ENCODE data around the gene MYBBP1A.
"Not testable (repeated sequence)": the region's sequence is repeated elsewhere in the genome, so short reads cannot be mapped to it uniquely, and the experiment has no call there.

MYBBP1A gene
- total RNA-seq = 67.9 to 335 (median 104) reads per million in 9 experiments

DNA sequence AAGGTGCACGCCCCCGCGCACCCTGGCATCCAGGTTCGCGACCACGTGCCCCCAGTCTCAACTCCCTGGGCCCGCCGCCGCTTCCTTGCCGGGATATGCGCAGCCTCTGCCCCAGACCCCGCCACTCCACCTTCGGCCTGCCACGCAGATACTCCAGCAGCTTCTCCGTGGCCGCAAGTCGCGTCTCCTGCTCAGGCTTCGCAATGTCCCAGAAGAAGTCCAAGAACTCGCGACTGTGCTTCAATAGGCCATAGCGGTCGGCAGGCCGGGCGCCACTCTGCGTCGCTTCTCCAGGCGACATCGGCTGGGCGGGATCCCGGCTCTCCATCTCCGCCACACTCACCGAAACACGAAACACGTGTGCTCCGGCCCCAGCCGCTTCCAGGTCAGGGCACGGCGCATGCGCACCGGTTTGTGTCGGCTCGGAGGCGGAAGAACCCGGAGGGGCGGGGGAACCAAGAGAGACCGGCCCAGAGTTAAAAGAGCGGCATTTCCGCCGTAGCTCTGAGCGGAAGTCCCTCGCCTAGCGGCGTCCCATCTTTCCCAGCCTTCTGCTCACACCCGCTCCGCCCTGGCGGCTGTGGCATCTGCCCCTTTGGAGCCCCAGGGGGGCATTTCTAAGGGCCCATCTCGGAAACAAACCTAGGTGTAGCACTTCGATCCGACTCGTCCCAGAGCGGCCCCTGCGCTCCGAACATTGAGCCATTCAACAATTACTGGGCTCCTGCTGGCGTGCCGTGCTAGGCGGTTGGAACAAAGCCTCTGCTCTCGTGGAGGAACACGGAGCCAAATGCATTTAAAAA is at the start of gene MYBBP1A:
TSS of gene MYBBP1A (minus strand) at position 388 of the 803 bp plus-strand sequence. CDS start at position 328, 60 bp downstream.
- Mint-ChIP-seq H3K27me3 (no peaks in the 10 kb centered on the region), H3K4me3 (peak within 1 kb of the TSS; percentile 90 to 96), H3K36me3 (ENCODE audit: insufficient read depth) (peaks cover 34% of the 10 kb centered on the region), H3K4me1 (ENCODE audit: low read depth in 2 of 2) (peaks cover 24 to 28% of the 10 kb centered on the region in 2 donors), H3K27ac (peak within 1 kb of the TSS; percentile 92 to 95), H3K9me3 (no peaks in the 10 kb centered on the region)
- peak; percentile 94 for ATAC-seq (replicated peaks)
- peak; percentile 90 to 95 (median 94) for DNase-seq

DNA sequence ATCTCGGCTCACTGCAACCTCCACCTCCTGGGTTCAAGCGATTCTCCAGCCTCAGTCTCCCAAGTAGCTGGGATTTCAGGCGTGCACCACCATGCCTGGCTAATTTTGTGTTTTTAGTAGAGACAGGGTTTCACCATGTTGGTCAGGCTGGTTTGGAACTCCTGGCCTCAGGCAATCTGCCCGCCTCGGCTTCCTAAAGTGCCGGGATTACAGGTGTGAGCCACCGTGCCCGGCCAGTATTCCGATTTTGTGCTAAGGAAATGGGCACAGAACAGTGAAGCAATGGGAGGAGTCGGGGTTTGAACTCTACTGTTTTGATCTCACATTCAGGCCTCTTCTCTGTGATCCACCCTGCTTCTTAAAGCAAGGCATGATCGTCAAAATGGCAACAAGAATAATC is 49.6 kb upstream of the MYBBP1A start:
- not testable (repeated sequence) for H3K36me3 Mint-ChIP-seq (ENCODE audit: insufficient read depth); H3K4me3 Mint-ChIP-seq; ATAC-seq (replicated peaks); H3K9me3 Mint-ChIP-seq; H3K27ac Mint-ChIP-seq; H3K4me1 Mint-ChIP-seq (ENCODE audit: low read depth in 2 of 2); DNase-seq
- peaks cover 22 to 56% of the 10 kb centered on the region in 2 donors for H3K27me3 Mint-ChIP-seq

GRCh38 chr17:4604111-4604644 is 49.0 kb upstream of the MYBBP1A start:
- H3K36me3 Mint-ChIP-seq (ENCODE audit: insufficient read depth) = no peaks in the 10 kb centered on the region
- H3K4me1 Mint-ChIP-seq (ENCODE audit: low read depth in 2 of 2) = peaks cover 0 to 4% of the 10 kb centered on the region in 2 donors
- H3K27ac Mint-ChIP-seq = no peak overlapping the region
- H3K4me3 Mint-ChIP-seq = no peak overlapping the region
- DNase-seq (no peak), ATAC-seq (replicated peaks) (no peak)
- H3K27me3 Mint-ChIP-seq = peaks cover 22 to 56% of the 10 kb centered on the region in 2 donors
- H3K9me3 Mint-ChIP-seq = no peaks in the 10 kb centered on the region

GRCh38 chr17:4602041-4602440 is 46.9 kb upstream of the MYBBP1A start:
- Mint-ChIP-seq H3K27ac (no peak overlapping the region), H3K9me3 (no peaks in the 10 kb centered on the region), H3K4me3 (no peak overlapping the region), H3K27me3 (peaks cover 21 to 53% of the 10 kb centered on the region in 2 donors), H3K36me3 (ENCODE audit: insufficient read depth) (no peaks in the 10 kb centered on the region), H3K4me1 (ENCODE audit: low read depth in 2 of 2) (peaks cover 0 to 4% of the 10 kb centered on the region in 2 donors)
- ATAC-seq (replicated peaks) = no peak
- no peak for DNase-seq

DNA sequence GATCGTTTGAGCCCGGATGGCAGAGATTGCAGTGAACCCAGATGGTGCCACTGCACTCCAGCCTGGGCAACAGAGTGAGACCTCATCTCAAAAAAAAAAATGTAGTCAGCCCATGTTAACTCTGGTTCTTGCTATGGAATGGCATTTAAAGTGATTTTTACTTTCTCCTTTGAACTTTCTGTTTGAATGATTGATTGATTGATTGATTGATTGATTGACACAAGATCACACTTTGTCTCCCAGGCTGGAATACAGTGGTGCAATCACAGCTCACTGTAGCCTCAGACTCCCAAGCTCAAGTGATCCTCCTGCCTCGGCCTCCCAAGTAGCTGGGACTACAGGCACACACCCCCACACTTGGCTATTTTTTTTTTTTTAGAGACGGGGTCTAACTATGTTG is 46.1 kb upstream of the MYBBP1A start:
- no peak for ATAC-seq (replicated peaks)
- H3K36me3 Mint-ChIP-seq (ENCODE audit: insufficient read depth) = no peaks in the 10 kb centered on the region

GRCh38 chr17:4600563-4600962 is 45.4 kb upstream of the MYBBP1A start:
- no peak for DNase-seq
- Mint-ChIP-seq H3K27ac (no peak overlapping the region), H3K4me3 (no peak overlapping the region), H3K27me3 (peaks cover 23 to 55% of the 10 kb centered on the region in 2 donors), H3K9me3 (no peaks in the 10 kb centered on the region), H3K4me1 (ENCODE audit: low read depth in 2 of 2) (peaks cover 0 to 4% of the 10 kb centered on the region in 2 donors), H3K36me3 (ENCODE audit: insufficient read depth) (no peaks in the 10 kb centered on the region)
- ATAC-seq (replicated peaks) = no peak

More for the DNA sequence above, 46.1 kb upstream of the MYBBP1A start:
- Mint-ChIP-seq H3K4me1 (ENCODE audit: low read depth in 2 of 2) (peaks cover 0 to 4% of the 10 kb centered on the region in 2 donors), H3K4me3 (no peak overlapping the region), H3K9me3 (no peaks in the 10 kb centered on the region), H3K27ac (no peak overlapping the region), H3K27me3 (peaks cover 23 to 55% of the 10 kb centered on the region in 2 donors)
- no peak for DNase-seq

GRCh38 chr17:4599505-4600281 is 44.5 kb upstream of the MYBBP1A start:
- H3K9me3 Mint-ChIP-seq = no peaks in the 10 kb centered on the region
- H3K4me1 Mint-ChIP-seq (ENCODE audit: low read depth in 2 of 2) = peaks cover 5 to 8% of the 10 kb centered on the region in 2 donors
- no peak overlapping the region for H3K4me3 Mint-ChIP-seq
- DNase-seq (no peak), ATAC-seq (replicated peaks) (no peak)
- peaks cover 23 to 62% of the 10 kb centered on the region in 2 donors for H3K27me3 Mint-ChIP-seq
- no peaks in the 10 kb centered on the region for H3K36me3 Mint-ChIP-seq (ENCODE audit: insufficient read depth)
- H3K27ac Mint-ChIP-seq = no peak overlapping the region

DNA sequence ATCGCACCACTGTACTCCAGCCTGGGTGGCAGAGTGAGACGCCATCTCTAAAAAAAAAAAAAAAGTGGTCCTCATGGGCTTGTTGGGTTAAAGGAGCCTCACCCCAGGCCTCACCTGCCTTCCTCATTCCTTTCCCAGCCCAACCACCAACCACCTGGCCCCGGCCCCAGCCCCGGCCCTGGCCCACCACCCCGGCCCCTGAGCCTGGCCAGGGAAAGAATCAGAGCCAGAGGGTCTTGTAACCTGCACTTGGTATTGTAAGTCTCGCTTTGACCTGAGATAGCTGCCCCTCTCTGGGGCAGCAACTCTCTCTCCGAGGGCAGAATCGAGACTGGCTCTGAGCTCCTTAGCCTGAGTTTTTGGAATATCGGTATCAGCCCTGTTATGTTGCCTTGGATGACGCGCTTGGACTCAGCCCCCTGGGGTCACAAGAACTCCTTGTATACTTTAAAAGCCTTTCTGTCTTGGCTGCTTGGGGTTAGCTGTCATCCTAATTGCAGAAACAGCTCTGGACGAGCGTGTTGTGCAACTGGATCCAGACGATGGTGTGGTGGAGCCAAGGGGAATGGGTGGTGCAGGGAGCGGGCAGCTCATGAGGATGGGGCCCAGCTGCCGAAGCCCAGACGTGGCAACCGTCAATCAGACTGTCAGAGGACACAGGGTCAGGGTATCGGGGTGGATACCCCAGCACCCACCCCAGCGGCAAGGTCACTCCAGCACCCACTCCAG is 43.8 kb upstream of the MYBBP1A start:
- H3K36me3 Mint-ChIP-seq (ENCODE audit: insufficient read depth) = no peaks in the 10 kb centered on the region
- H3K27ac Mint-ChIP-seq = no peak overlapping the region
- no peaks in the 10 kb centered on the region for H3K9me3 Mint-ChIP-seq
- ATAC-seq (replicated peaks) = no peak
- DNase-seq = no peak
- H3K4me3 Mint-ChIP-seq = no peak overlapping the region
- peaks cover 5% of the 10 kb centered on the region in 2 donors for H3K4me1 Mint-ChIP-seq (ENCODE audit: low read depth in 2 of 2)
- peaks cover 23 to 58% of the 10 kb centered on the region in 2 donors for H3K27me3 Mint-ChIP-seq

DNA sequence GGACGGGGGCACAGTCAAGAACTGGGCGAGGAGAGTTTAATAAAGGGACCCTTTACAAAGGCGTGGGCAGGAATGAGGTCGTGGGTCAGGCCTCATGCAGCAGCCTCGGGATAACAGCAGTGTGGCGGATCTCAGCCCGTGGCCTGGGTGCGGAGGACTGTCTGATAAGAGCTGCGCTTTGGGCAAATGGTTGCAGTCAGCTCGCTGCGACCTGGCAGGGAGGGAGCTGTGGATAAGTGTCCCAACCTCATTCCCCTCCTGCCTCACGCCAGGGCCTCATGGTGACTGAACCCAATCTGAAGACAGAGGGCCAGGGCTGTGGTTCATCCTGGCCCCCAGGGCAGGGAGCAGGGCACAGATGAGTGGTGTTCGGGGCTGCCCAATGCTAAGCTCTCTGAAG is 42.8 kb upstream of the MYBBP1A start:
- Mint-ChIP-seq H3K27me3 (peaks cover 23 to 60% of the 10 kb centered on the region in 2 donors), H3K27ac (no peak overlapping the region), H3K9me3 (no peaks in the 10 kb centered on the region), H3K36me3 (ENCODE audit: insufficient read depth) (no peaks in the 10 kb centered on the region), H3K4me1 (ENCODE audit: low read depth in 2 of 2) (peaks cover 5 to 7% of the 10 kb centered on the region in 2 donors), H3K4me3 (no peak overlapping the region)
- ATAC-seq (replicated peaks) (no peak), DNase-seq (no peak)

- H3K4me1 Mint-ChIP-seq (ENCODE audit: low read depth in 2 of 2) = peaks cover 5 to 7% of the 10 kb centered on the region in 2 donors
- H3K36me3 Mint-ChIP-seq (ENCODE audit: insufficient read depth) = no peaks in the 10 kb centered on the region
- H3K27me3 Mint-ChIP-seq = peaks cover 23 to 67% of the 10 kb centered on the region in 2 donors
- no peak overlapping the region for H3K27ac Mint-ChIP-seq
- no peaks in the 10 kb centered on the region for H3K9me3 Mint-ChIP-seq
- no peak for ATAC-seq (replicated peaks)
- DNase-seq = no peak
- no peak overlapping the region for H3K4me3 Mint-ChIP-seq
These were observed 41.6 kb upstream of the MYBBP1A start for GRCh38 chr17:4596636-4597380.

- not testable (repeated sequence) for H3K36me3 Mint-ChIP-seq (ENCODE audit: insufficient read depth)
- peaks cover 30 to 77% of the 10 kb centered on the region in 2 donors for H3K27me3 Mint-ChIP-seq
These were observed 40.6 kb upstream of the MYBBP1A start for GRCh38 chr17:4595685-4596342.

More at GRCh38 chr17:4595685-4596342, 40.6 kb upstream of the MYBBP1A start:
- ATAC-seq (replicated peaks); DNase-seq; H3K9me3 Mint-ChIP-seq; H3K4me3 Mint-ChIP-seq; H3K4me1 Mint-ChIP-seq (ENCODE audit: low read depth in 2 of 2); H3K27ac Mint-ChIP-seq: not testable (repeated sequence)
